GM06990 (cell line): ENCODE results near the gene RRAGB.
"Not testable (repeated sequence)": the region's sequence is repeated elsewhere in the genome, so short reads cannot be mapped to it uniquely, and the experiment has no call there.

ENCODE experiments used
- DNase-seq: peaks from one replicate; pipeline ENCODE4 v3.0.0-alpha.2; 2011; ENCODE audit not compliant: insufficient read length; ENCODE audit errors: extremely low read depth
- H3K27me3 ChIP-seq: replicated peaks from 2 replicates; pipeline ENCODE4 v1.6.0; 2011; ENCODE audit warnings: low read length; ENCODE audit not compliant: control insufficient read depth, insufficient read depth
- H3K36me3 ChIP-seq: 2 replicates; pipeline ENCODE4 v1.5.1; 2011; ENCODE audit warnings: low read length; ENCODE audit not compliant: control insufficient read depth, insufficient read depth
- H3K4me3 ChIP-seq: replicated peaks from 2 replicates; pipeline ENCODE4 v1.5.1; 2011; ENCODE audit warnings: low read depth, mild to moderate bottlenecking, control low read depth, low read length
- CTCF ChIP-seq: IDR thresholded peaks from 2 replicates; pipeline ENCODE4 v1.5.1; 2011; ENCODE audit warnings: low read length, control low read depth, mild to moderate bottlenecking, inconsistent platforms; ENCODE audit not compliant: insufficient read depth, poor library complexity, severe bottlenecking

The RRAGB gene

DNA sequence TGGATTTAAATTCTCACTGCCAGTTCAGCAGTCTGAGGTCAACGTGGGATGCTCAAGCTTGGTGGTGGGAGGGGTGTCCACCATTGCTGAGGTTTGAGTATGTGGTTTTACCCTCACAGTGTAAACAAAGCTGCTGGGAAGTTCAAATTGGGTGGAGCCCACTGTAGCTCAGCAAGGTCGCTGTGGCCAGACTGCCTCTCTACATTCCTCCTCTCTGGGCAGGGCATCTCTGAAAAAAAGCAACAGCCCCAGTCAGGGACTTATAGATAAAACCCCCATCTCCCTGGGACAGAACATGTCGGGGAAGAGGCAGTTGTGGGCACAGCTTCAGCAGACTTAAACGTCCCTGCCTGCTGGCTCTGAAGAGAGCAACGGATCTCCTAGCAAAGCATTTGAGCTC is 14.9 kb upstream of the RRAGB start:
- Histone ChIP-seq H3K36me3 (no peaks in the 10 kb centered on the region), H3K27me3 (no peaks in the 10 kb centered on the region), H3K4me3 (no peak overlapping the region)
- no peak for DNase-seq
- TF ChIP-seq CTCF: no peak

DNA sequence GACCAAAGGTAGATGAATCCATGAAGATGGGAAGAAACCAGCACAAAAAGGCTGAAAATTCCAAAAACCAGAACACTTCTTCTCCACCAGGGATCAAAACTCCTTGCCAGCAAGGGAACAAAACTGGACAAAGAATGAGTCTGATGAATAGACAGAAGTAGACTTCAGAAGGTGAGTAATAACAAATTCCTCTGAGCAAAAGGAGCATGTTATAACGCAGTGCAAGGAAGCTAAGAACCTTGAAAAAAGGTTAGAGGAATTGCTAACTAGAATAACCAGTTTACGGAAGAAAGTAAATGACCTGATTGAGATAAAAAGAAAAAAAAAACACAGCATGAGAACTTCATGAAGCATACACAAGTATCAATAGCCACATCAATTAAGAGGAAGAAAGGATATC is 14.1 kb upstream of the RRAGB start:
- H3K4me3 ChIP-seq, DNase-seq, H3K36me3 ChIP-seq, H3K27me3 ChIP-seq: not testable (repeated sequence)

- not testable (repeated sequence) for H3K36me3 ChIP-seq, H3K27me3 ChIP-seq, DNase-seq, H3K4me3 ChIP-seq
Measured at GRCh38 chrX:55705066-55705465, 12.5 kb upstream of the RRAGB start.

DNA sequence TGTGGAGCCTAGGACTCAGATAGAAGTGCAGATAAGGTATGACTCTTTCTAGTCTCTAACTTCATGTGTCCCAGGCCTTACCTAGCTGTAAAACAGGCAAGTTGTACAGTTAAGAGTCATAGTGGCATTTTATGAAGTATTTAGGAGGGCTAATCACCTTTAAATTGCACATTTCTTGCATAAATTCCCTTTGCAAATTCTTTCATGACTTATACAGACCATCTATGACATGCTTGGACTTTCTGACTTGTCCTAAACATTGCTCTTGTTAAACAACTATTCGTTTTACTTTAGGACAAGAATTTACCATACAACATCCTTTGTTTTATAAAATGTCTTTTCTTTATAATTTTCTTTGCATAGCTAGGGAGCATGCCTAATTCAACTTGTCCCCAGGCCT is 7.8 kb upstream of the RRAGB start:
- no peak for TF ChIP-seq CTCF
- H3K36me3 ChIP-seq: no peaks in the 10 kb centered on the region
- no peaks in the 10 kb centered on the region for H3K27me3 ChIP-seq
- H3K4me3 ChIP-seq: no peak overlapping the region
- DNase-seq: no peak

- no peak for TF ChIP-seq CTCF
- Histone ChIP-seq H3K27me3 (no peaks in the 10 kb centered on the region), H3K4me3 (no peak overlapping the region), H3K36me3 (no peaks in the 10 kb centered on the region)
- no peak for DNase-seq
Measured at GRCh38 chrX:55710701-55711100, 6.8 kb upstream of the RRAGB start.

GRCh38 chrX:55713631-55714030 is 3.9 kb upstream of the RRAGB start:
- H3K27me3 ChIP-seq: no peaks in the 10 kb centered on the region
- no peak for TF ChIP-seq CTCF

DNA sequence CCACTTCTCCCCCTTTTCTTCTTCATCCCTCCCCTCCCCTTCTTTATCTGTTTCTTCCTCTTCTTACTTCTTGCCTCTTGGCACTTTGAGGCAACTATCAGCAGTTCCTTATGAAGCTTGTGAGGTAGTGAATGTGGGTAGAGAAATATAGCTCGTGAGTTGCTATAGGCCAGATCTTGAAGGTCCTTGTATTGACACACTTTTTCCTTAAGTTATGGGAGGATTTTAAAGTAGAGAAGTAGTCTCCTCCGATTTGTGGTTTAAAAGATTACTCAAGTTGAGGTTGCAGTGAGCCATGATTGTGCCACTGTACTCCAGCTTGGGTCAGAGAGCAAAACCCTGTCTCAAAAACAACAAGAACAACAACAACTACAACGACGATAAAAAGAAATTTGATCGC is 3.4 kb upstream of the RRAGB start:
- H3K36me3 ChIP-seq: no peaks in the 10 kb centered on the region
- no peaks in the 10 kb centered on the region for H3K27me3 ChIP-seq
- no peak overlapping the region for H3K4me3 ChIP-seq
- no peak for DNase-seq
- TF ChIP-seq CTCF: no peak

More at GRCh38 chrX:55713631-55714030, 3.9 kb upstream of the RRAGB start:
- H3K36me3 ChIP-seq: no peaks in the 10 kb centered on the region
- no peak for DNase-seq
- no peak overlapping the region for H3K4me3 ChIP-seq
